ENCODE results near the gene ARHGEF4.

ARHGEF4 gene

DNA sequence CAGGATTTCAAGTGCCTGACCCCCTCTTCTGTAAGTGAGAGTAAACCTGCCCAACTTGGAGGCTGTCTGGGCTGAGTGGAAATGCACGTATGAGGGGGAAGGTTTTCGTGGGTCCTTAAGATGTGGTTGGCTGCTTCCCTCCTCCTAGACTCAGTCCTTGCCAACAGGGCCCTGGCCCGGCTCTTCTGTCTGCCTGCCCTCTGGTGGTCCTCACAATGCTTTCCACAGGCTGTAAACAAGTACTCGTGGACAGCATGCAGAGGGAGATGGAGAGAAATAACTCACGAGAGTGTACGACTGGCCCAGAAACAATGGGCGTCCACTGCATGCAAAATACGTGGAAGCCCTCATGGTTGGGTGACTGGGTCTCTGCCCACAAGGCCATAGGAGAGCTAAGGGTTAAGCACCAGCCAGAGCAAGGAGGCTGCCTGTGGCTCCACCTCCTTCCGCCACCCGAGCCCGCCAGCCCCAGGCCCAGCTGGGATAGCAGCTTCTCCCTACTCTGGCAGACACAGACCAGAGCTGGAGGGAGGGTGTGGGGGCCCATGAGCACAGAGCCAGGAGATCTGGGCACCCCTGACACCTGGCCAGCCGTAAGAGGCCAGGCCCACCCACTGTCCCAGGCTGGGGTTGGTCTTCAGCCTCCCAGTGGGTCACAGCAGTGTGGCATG is 17.0 kb upstream of the ARHGEF4 start:
- Histone ChIP-seq H3K27me3 (ENCODE audit: control insufficient read depth, insufficient read depth, low read length, poor library complexity, severe bottlenecking) (no peaks in the 10 kb centered on the region), H3K36me3 (ENCODE audit: control insufficient read depth, insufficient read depth, low read length) (no peaks in the 10 kb centered on the region), H3K27ac (ENCODE audit: insufficient read depth, low read depth, low read length, poor library complexity, severe bottlenecking) (peak overlapping the region; percentile 50), H3K9me3 (ENCODE audit: control insufficient read depth, low read length) (no peaks in the 10 kb centered on the region), H3K4me1 (ENCODE audit: control insufficient read depth, insufficient read depth, low read length) (peaks cover 45% of the 10 kb centered on the region), H3K4me3 (ENCODE audit: insufficient read depth, low read depth, low read length) (peak overlapping the region; percentile 10)
- WGBS, 2 experiments, result 36 to 37% methylated on average over 12 of the region's 12 CpGs

- Histone ChIP-seq H3K36me3 (ENCODE audit: control insufficient read depth, insufficient read depth, low read length) (no peaks in the 10 kb centered on the region), H3K9me3 (ENCODE audit: control insufficient read depth, low read length) (no peaks in the 10 kb centered on the region), H3K27ac (ENCODE audit: insufficient read depth, low read depth, low read length, poor library complexity, severe bottlenecking) (peak overlapping the region; percentile 50), H3K4me1 (ENCODE audit: control insufficient read depth, insufficient read depth, low read length) (peaks cover 51% of the 10 kb centered on the region), H3K4me3 (ENCODE audit: insufficient read depth, low read depth, low read length) (peak overlapping the region; percentile 10), H3K27me3 (ENCODE audit: control insufficient read depth, insufficient read depth, low read length, poor library complexity, severe bottlenecking) (no peaks in the 10 kb centered on the region)
- WGBS, 2 experiments, result 22 to 27% methylated on average over 16 of the region's 16 CpGs
Measured at GRCh38 chr2:130820279-130820861, 16.3 kb upstream of the ARHGEF4 start.

DNA sequence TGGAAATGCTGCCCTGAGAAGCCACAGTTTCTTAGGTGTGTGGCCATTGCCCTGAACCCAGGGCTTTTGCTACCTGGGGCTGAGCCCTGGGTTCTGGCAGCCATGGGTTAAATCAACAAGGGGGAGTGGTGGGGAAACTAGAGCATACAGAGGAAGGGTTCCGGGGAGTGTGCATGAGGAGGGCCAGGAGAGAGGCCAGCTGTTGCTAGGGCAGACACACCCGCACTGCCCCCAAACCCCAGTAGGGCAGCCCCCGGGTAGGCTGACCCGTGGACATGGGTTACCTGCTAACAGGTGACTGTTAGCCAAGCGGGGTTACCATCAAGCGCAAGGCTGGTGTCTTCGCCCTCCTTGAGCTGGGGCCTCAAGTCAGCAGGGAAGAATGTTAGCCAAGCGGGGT is 14.8 kb upstream of the ARHGEF4 start:
- Histone ChIP-seq H3K27ac (ENCODE audit: insufficient read depth, low read depth, low read length, poor library complexity, severe bottlenecking) (no peak overlapping the region), H3K27me3 (ENCODE audit: control insufficient read depth, insufficient read depth, low read length, poor library complexity, severe bottlenecking) (no peaks in the 10 kb centered on the region), H3K9me3 (ENCODE audit: control insufficient read depth, low read length) (no peaks in the 10 kb centered on the region), H3K4me3 (ENCODE audit: insufficient read depth, low read depth, low read length) (no peak overlapping the region), H3K36me3 (ENCODE audit: control insufficient read depth, insufficient read depth, low read length) (no peaks in the 10 kb centered on the region), H3K4me1 (ENCODE audit: control insufficient read depth, insufficient read depth, low read length) (peaks cover 66% of the 10 kb centered on the region)
- WGBS, 2 experiments, result 80 to 88% methylated on average over 4 to 6 of the region's 8 CpGs

DNA sequence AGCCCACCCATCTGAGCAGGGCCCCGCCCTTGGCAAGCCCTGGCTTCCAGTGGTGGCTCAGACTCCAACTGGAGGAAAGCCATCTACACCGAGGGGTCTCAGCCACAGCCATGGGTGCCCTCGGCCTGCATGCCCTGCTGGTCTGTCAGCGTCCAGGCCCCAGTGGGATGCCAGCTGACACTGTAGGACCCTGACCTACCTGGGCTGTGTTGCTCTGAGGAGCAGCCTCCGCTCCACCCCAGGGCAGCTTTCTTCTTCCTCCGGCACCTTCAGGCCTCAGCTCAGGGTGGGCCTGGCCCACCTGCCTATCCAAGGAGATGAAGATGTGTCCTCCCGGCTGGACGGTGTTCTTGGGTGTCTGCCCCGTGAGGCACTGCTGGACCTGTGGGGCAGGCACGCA is 13.9 kb upstream of the ARHGEF4 start:
- 93 to 94% methylated on average over 10 of the region's 10 CpGs for WGBS, 2 experiments
- Histone ChIP-seq H3K9me3 (ENCODE audit: control insufficient read depth, low read length) (no peaks in the 10 kb centered on the region), H3K4me1 (ENCODE audit: control insufficient read depth, insufficient read depth, low read length) (peaks cover 75% of the 10 kb centered on the region), H3K4me3 (ENCODE audit: insufficient read depth, low read depth, low read length) (no peak overlapping the region), H3K27ac (ENCODE audit: insufficient read depth, low read depth, low read length, poor library complexity, severe bottlenecking) (no peak overlapping the region), H3K36me3 (ENCODE audit: control insufficient read depth, insufficient read depth, low read length) (no peaks in the 10 kb centered on the region), H3K27me3 (ENCODE audit: control insufficient read depth, insufficient read depth, low read length, poor library complexity, severe bottlenecking) (no peaks in the 10 kb centered on the region)

GRCh38 chr2:130823171-130823885 is 13.4 kb upstream of the ARHGEF4 start:
- WGBS, 2 experiments, result 89 to 95% methylated on average over 10 of the region's 10 CpGs
- no peaks in the 10 kb centered on the region for H3K27me3 ChIP-seq (ENCODE audit: control insufficient read depth, insufficient read depth, low read length, poor library complexity, severe bottlenecking)
- no peak overlapping the region for H3K27ac ChIP-seq (ENCODE audit: insufficient read depth, low read depth, low read length, poor library complexity, severe bottlenecking)

GRCh38 chr2:130823886-130824491 is 12.7 kb upstream of the ARHGEF4 start:
- no peak overlapping the region for H3K27ac ChIP-seq (ENCODE audit: insufficient read depth, low read depth, low read length, poor library complexity, severe bottlenecking)
- H3K4me3 ChIP-seq (ENCODE audit: insufficient read depth, low read depth, low read length), result no peak overlapping the region
- H3K4me1 ChIP-seq (ENCODE audit: control insufficient read depth, insufficient read depth, low read length), result peaks cover 87% of the 10 kb centered on the region
- no peaks in the 10 kb centered on the region for H3K36me3 ChIP-seq (ENCODE audit: control insufficient read depth, insufficient read depth, low read length)
- no peaks in the 10 kb centered on the region for H3K27me3 ChIP-seq (ENCODE audit: control insufficient read depth, insufficient read depth, low read length, poor library complexity, severe bottlenecking)
- no peaks in the 10 kb centered on the region for H3K9me3 ChIP-seq (ENCODE audit: control insufficient read depth, low read length)
- 85% methylated on average over 10 of the region's 10 CpGs for WGBS, 2 experiments

More at GRCh38 chr2:130823171-130823885, 13.4 kb upstream of the ARHGEF4 start:
- no peak overlapping the region for H3K4me3 ChIP-seq (ENCODE audit: insufficient read depth, low read depth, low read length)
- H3K4me1 ChIP-seq (ENCODE audit: control insufficient read depth, insufficient read depth, low read length), result peaks cover 81% of the 10 kb centered on the region
- H3K9me3 ChIP-seq (ENCODE audit: control insufficient read depth, low read length), result no peaks in the 10 kb centered on the region
- H3K36me3 ChIP-seq (ENCODE audit: control insufficient read depth, insufficient read depth, low read length), result no peaks in the 10 kb centered on the region

GRCh38 chr2:130824492-130825061 is 12.1 kb upstream of the ARHGEF4 start:
- WGBS, 2 experiments, result 71 to 72% methylated on average over 7 to 8 of the region's 8 CpGs
- Histone ChIP-seq H3K36me3 (ENCODE audit: control insufficient read depth, insufficient read depth, low read length) (no peaks in the 10 kb centered on the region), H3K4me3 (ENCODE audit: insufficient read depth, low read depth, low read length) (no peak overlapping the region), H3K9me3 (ENCODE audit: control insufficient read depth, low read length) (no peaks in the 10 kb centered on the region), H3K27me3 (ENCODE audit: control insufficient read depth, insufficient read depth, low read length, poor library complexity, severe bottlenecking) (no peaks in the 10 kb centered on the region), H3K27ac (ENCODE audit: insufficient read depth, low read depth, low read length, poor library complexity, severe bottlenecking) (no peak overlapping the region), H3K4me1 (ENCODE audit: control insufficient read depth, insufficient read depth, low read length) (peaks cover 88% of the 10 kb centered on the region)

DNA sequence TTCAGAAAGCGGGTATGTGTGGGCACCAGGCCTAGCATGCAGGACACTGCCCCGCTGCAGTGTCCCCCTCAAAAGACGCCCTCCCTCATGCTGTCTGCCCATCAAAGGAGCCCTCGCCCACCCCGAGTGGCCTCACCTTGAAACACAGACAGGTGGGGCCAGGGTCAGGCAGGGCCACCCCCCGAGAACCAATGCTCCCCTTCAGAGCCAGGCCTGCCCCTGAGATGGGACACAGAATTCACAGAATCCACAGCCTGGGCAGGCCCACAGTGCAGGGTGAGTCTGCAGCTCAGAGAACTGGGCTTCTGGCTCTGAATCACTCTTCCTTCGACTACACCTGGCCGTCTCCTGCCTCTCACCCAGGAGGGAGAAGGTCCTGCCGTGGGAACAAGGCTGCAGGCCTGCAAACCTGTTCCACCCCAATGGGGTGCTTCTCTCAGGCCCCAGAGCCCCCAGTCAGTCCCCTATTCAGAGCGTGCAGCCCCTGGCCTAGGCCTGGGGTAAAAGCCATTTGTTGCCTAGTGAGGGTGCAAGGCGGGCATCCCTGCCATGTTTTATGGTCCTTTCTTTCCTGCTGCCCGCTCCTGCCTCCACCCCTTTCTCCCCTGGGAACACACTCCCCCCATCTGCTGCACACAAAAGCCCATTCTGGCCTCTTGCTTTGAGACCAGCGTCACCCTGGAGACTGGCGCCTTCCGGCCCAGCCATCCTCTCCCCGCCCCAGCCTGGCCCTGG is 11.3 kb upstream of the ARHGEF4 start:
- Histone ChIP-seq H3K27ac (ENCODE audit: insufficient read depth, low read depth, low read length, poor library complexity, severe bottlenecking) (no peak overlapping the region), H3K36me3 (ENCODE audit: control insufficient read depth, insufficient read depth, low read length) (no peaks in the 10 kb centered on the region), H3K27me3 (ENCODE audit: control insufficient read depth, insufficient read depth, low read length, poor library complexity, severe bottlenecking) (no peaks in the 10 kb centered on the region), H3K4me3 (ENCODE audit: insufficient read depth, low read depth, low read length) (no peak overlapping the region), H3K9me3 (ENCODE audit: control insufficient read depth, low read length) (no peaks in the 10 kb centered on the region), H3K4me1 (ENCODE audit: control insufficient read depth, insufficient read depth, low read length) (peaks cover 79% of the 10 kb centered on the region)
- WGBS, 2 experiments, result 82 to 83% methylated on average over 16 of the region's 16 CpGs

DNA sequence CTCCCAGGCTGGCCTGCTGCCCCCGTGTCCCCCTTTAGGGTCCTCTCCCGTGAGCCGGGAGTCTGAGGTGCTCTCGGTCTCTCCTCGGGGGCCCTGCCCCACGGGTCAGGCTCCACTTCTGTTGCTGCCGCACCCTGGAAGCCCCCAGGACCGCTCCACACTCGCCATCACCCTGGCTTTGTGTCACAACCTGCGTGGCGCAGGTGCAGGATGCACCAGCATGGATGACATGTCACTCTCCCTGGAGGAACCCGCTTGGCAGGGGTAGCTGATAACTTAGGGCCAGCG is 10.8 kb upstream of the ARHGEF4 start:
- no peak overlapping the region for H3K4me3 ChIP-seq (ENCODE audit: insufficient read depth, low read depth, low read length)
- no peaks in the 10 kb centered on the region for H3K36me3 ChIP-seq (ENCODE audit: control insufficient read depth, insufficient read depth, low read length)
- H3K4me1 ChIP-seq (ENCODE audit: control insufficient read depth, insufficient read depth, low read length), result peaks cover 74% of the 10 kb centered on the region
- no peaks in the 10 kb centered on the region for H3K27me3 ChIP-seq (ENCODE audit: control insufficient read depth, insufficient read depth, low read length, poor library complexity, severe bottlenecking)
- H3K27ac ChIP-seq (ENCODE audit: insufficient read depth, low read depth, low read length, poor library complexity, severe bottlenecking), result no peak overlapping the region
- WGBS, 2 experiments, result 90% methylated on average over 13 of the region's 13 CpGs
- H3K9me3 ChIP-seq (ENCODE audit: control insufficient read depth, low read length), result no peaks in the 10 kb centered on the region
